Gastrocnemius medialis (tissue), 4 donors: ENCODE measurements around the gene A3GALT2.
A peak's percentile ranks its signal among the peaks of the same experiment; 100 is the strongest.

Experiments used
- POLR2A ChIP-seq, 2 donors: fragments of 450-650 bp; IDR thresholded peaks; one replicate each; pipeline ENCODE4 v1.6.1; 2017; ENCODE audit warnings: antibody characterized with exemption in 2 of 2, mild to moderate bottlenecking in 2 of 2, moderate library complexity in 2 of 2
- TF ChIP-seq, protein P1 (sequence below), 5 experiments: fragments of 450-650 bp in 3 of 5; fragments of 200-600 bp in 2 of 5; sonication (generic) in 2 of 5; IDR thresholded peaks in 4 of 5; conservative IDR thresholded peaks in 1 of 5; 1 replicate in 4 of 5; 2 replicates in 1 of 5; pipeline ENCODE4 v1.5.1; 2016 to 2019; ENCODE audit warnings: antibody characterized with exemption in 5 of 5, mild to moderate bottlenecking in 3 of 5, moderate library complexity in 3 of 5

GRCh38 chr1:33334081-33334552 is 13.2 kb upstream of the A3GALT2 start:
- TF ChIP-seq, protein P1, sequence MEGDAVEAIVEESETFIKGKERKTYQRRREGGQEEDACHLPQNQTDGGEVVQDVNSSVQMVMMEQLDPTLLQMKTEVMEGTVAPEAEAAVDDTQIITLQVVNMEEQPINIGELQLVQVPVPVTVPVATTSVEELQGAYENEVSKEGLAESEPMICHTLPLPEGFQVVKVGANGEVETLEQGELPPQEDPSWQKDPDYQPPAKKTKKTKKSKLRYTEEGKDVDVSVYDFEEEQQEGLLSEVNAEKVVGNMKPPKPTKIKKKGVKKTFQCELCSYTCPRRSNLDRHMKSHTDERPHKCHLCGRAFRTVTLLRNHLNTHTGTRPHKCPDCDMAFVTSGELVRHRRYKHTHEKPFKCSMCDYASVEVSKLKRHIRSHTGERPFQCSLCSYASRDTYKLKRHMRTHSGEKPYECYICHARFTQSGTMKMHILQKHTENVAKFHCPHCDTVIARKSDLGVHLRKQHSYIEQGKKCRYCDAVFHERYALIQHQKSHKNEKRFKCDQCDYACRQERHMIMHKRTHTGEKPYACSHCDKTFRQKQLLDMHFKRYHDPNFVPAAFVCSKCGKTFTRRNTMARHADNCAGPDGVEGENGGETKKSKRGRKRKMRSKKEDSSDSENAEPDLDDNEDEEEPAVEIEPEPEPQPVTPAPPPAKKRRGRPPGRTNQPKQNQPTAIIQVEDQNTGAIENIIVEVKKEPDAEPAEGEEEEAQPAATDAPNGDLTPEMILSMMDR (IDR thresholded peaks at IDR 0.05 in 4 of 5, conservative IDR thresholded peaks at IDR 0.05 in 1 of 5) = no peak
- peak; percentile 63 to 71 for TF ChIP-seq POLR2A (IDR thresholded peaks at IDR 0.05)
